GM18498 (cell line): Measurements from ENCODE around the gene COL25A1.

Source experiments
- ATAC-seq: cut with Tn5 transposase; IDR thresholded peaks from one replicate; pipeline ENCODE4 v1.9.1; 2021; ENCODE audit warnings: mild to moderate bottlenecking, moderate library complexity; ENCODE audit not compliant: unreplicated experiment

COL25A1 gene

DNA sequence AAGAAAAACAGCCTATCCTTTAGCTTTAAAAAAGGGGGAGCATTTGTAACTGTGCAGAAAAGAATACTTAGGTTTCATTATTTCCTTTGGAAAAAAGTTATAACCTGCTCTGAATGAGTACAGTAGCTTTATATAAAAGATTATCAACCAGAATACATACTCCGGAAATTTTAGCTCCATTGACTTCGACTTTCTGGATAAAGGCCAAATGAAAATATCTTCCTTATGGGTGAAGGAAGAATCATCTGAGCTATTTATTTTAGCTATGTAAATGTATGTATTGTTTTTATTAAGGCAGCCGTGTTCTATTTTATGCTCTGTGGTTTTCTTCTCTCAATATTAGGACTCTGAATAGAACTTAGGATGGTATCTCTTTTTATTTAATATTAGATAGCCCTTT, 470.6 kb downstream of the COL25A1 start:
- ATAC-seq, result no peak

DNA sequence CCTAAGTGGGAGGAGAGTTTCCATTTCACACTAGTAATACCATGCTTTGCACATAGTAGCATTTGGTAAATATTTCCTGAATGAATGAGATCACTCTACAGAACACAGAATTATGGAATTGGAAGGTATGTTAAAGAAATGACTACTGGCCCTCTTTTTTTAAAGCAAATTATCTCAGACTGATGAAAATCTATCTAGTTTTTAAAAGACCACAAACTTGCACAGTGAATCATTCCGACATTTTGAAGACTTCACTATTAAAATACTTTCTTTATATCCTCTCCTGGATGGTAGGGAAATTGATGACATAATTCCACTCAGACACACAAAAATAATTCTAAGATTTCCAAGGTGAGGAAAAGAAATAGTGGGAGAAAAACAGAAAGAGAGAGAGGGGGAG, 471.2 kb downstream of the COL25A1 start:
- no peak for ATAC-seq

DNA sequence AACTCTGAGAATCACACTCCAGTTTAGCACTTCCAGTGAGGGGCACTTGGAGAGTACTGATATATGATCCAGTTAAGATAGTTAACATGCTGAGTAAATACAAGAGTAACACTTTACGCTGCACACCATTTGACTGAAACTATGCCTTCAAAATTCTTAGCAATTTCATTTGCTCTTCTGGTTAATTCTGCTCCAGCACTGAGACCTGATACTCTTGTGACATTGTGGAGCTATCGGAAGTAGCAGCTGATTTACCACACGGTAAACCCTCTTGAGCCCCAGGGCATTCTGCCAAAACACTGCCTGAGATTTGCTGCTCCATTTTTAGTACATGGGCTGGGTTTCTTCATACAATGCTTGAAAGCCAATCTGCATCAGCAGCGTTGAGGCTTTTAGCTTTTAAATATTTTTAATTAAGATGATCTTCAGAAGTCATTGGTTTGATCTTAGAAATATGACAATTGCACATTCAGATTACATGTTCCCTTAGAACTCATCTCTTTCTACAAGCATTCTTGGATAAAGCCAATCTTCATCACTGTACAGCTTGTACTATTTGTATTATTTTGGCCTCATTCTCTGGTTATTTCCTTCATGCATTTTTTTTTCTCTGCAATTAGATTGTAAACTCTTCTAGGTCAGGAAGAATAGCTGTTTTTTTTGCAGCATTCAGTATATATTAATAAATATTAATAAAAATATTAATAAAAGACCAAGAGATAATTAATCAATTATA, 471.8 kb downstream of the COL25A1 start:
- ATAC-seq, result peak; percentile 75

DNA sequence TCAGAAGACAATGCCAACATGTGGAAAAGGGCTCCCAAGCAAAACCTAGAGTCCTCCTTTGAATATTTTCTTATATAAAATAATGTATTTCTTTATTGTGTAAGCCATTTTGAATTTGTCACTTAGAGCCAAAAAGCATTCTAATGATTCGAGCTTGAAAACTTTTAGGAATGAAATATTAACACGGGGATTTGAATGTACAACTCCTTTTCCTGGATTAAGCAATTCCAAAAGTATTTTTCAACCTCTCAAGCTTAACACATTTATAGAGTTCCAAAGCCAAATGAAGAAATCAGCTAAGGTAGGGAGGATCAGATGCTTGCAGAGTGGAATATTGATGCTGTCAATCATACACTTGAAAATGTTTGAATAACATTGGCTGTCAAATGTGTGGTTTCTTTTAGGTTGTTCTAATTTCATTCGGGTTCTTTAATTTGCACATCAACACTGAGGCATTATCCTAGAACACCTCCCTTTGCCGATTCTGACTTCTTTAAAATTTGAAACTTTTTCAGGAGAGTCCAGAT, 472.4 kb downstream of the COL25A1 start:
- ATAC-seq, result no peak

DNA sequence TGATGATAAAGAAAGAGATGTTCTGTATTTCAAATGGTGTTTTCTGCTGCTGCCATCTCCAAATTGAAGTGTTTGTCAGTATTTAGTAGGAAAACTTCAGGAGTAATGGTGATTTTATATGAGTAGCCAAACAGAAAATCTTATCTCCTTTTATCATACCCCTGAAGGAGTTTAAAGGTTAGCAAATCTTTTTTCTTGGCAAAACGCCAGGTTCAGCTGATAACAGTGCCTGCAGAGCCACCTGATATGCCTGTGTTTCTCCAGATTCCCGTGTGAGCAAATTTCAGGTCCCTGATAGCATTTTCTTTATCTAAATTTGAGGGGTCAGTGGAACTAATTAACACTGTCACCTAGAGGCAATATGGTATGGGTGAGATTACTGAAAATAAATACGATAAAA, 473.8 kb downstream of the COL25A1 start:
- no peak for ATAC-seq

DNA sequence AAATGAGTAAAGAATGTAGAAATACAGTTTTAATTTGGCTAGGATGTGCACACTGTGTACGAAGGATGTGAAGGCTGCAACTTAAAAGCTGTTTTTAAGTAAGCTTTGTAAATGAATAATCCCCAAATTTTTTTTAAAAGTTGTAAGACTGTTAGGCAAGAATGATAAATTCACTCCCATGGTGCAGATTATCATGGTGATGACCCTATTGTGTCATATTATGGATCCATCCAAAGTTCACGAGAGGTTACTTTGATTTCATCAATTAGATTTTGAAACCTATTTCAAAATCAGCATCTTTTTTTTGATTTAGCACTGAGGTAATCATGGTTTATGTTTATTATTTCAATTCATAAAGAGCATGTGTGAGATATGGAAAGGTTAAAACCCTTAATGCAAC, 476.7 kb downstream of the COL25A1 start:
- no peak for ATAC-seq

DNA sequence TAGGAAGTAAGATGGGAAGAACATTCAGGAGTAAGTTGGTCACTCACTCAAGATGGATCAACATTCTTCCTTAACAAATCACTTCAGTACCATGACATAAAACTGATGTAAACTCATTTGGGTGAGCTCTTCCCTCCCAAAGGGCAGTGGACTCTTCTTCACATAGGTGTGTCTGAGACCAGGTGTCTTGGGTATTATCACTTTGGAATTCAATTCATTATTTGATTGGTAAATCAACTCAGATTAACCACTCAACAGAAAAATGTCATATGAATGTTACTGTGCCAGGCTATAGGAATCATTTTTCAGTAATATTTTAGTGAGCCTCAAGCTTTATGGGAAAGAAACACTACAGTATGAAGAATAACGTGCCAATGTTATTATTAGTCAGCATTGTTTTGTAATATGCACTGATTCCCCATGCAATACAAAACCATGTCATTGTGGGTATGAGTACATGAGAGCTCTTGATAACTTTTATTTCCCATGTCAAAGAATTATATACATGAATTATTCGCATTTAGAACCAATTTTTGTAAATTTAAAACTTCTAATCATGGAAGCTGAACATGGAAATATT, 481.0 kb downstream of the COL25A1 start:
- ATAC-seq, result no peak

DNA sequence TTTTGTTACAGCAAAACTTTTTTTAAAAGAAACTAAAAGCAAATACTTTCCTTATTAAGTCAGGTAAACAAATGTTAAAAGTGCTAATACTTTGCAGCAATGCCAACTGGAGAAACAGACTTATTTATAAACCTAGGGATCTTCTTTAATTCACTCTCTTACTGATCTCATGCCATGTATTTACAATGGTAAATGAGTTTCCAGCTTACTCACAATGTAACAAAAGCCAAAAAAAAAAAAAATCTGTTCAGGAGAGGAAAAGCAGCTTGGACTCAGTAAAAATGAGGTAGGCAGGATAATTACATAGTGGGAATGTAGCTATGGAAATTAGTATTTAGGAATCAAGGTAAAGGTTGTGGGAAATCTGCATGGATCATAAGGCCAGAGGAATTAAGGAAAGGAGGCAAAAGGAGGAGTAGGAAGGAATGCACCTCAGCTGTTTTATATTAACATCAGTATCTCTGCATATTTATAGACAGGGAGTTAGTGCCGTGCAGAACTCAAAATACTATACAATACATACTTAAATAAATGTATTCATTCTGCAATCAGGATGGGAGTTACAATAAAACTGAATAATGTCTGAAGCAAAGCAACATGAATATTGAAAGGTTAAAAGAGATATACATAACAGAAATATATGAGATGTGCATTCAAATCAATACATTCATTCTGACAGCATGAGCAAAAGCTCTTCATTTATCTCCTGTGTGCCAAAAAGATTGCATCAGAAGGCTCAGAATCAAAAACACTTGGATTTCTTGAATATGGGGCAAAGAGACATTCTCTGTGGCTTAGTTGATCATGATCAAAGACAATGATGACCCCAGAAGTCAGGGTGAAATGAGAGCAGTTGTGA, 481.7 kb downstream of the COL25A1 start:
- ATAC-seq, result no peak

DNA sequence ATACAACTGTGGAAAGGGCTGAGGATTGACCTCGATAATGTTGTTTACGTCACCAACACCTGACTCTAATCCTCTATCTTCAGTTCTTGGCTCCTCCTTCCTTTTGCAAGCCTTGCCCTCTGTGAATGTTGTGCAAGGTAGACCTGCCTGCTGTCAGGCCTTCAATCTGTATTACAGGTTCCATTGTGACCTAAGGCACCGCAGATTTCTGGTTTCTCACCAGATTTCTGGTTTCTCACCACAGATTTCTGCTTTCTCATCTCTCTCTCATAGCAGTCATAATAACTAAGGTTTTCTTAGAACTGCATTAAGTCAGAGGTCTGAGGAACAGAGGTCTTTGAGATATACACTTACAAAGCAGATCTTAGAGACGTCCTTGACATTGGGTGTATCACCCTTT, 488.1 kb downstream of the COL25A1 start:
- ATAC-seq, result peak; percentile 56

DNA sequence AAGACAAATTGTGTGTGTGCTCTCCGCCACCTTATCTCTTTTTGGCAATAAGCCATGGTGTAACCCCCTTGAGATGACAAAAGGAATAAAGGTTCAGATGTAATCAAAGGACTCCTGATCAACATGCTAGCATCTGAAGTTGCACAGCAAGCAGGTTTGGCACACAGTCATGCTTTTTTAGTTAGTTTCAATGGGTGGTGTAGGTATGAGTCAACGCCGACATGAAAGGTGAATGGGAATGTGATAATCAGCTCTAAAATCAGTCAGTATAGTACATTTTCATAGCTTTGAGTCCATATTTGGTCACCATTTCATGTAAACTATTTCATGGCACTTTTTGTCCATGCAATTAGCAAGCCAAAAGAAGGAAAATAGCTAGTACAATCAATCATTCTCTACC, 489.2 kb downstream of the COL25A1 start:
- no peak for ATAC-seq

DNA sequence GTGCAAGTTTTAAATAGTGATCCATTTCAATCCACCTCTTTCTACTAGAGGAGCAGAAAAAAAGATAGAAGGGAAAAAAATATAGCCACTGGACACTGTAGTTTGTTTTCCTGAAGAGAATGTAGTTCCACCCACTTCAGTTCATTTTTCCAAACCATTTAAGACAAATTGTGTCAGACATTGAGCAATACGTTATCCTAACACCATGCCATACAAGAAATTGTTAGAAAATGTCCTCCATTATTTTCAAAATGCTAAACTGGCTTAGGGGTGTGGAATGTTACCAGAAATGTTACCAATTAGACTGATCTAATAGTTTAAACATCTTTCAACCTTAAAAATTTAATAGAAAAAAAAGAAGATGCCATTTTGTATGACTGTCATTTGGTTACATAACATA, 491.0 kb downstream of the COL25A1 start:
- no peak for ATAC-seq

DNA sequence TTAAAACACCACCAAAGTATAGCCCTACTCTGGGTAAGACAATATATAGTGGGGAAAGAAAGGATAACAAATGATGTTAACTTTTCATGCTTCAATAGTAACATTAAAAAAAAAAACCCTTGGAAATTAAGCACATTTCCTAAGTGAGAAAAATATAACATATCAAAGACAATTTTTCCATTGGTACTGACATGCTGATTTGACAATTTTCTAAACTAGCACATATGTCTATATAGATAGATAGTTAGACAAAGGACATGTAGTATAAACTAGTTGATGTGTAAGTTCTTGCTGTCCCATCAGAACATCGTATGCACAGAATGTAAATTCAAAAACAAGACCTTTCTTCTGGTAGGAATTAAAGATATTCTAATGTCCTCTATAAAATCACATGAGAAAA, 492.4 kb downstream of the COL25A1 start:
- no peak for ATAC-seq

DNA sequence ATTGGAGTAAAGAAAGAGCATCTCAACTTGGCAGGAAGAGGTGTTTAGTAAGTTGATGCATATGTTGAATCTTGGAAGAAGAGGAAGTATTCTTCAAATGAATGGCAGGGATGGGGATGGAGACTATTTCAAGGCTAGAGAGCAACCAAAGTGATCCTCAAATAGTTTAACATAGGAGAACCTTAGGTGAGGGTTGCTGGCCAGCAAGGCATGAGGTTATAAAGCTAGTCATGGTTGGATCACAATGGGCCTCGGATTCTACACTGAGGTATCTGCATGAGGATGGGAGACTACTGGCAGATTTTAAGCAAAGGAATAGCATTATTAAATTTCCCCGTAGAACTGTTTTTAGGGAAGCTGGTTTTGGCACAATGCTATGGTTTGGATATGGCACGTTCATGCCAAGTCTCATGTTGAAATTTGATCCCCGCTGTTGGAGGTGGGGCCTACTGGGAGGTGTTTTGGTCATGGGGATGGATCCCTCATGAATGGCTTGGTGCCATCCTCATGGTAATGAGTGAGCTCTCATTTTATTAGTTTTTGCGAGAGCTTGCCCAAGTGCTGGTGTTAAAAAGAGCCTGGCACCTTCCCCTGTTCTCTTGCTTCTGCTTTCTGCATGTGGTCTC, 497.7 kb downstream of the COL25A1 start:
- no peak for ATAC-seq

DNA sequence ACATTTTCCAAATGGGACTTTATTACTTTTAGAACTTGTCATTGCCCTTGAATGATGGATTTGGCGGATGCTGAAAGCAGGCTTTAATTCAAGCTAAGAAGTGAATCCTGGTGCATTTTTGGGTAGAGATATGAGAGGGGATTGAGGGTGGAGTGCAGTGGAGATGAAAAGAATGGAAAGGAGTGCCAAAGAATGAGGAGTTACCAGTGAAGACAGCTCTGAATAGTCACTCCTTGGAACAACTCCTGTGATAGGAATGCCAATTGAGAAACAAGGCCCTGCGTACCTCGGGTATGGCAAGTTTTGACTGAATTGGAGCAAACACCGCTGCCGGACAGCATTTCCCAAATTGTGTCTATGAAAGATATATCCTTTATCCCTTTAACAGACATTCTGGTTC, 503.2 kb downstream of the COL25A1 start:
- no peak for ATAC-seq

DNA sequence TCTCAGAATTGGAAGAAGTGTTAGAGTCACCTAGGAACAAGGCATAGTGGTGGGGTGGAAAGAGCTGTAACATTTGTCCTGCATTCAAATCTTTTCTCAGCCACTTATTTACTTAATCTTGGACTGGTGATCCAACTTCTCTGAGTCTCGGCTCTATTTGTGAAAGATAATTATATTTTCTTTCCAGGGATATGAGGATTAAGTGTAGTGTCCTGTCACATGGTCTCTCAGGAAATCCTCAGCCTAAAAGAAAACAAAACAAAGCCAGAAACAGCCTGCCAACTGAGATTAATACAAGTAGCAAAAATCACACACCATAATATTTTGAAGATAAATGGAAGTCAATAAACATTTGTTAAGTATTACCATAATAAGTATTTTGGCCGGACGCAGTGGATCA, 506.3 kb downstream of the COL25A1 start:
- ATAC-seq, result no peak

DNA sequence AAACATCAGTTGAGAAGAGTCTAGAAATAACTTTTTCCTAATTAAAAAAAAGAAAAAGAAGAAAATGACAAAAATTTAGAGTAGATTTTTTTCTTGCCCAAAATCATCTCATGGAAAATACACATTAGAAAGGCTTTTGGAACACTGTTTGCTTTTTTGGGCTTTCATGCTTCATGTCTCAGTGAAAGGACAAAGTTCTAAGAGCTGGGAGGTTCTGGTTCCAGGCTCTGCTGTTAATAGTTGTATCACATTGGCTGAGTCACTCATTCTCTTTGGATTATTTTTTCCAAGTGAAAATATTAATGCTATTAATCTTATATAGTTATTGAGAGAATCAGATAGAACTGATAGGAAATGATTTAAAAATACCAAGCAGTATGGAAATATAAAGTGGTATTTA, 506.7 kb downstream of the COL25A1 start:
- no peak for ATAC-seq

DNA sequence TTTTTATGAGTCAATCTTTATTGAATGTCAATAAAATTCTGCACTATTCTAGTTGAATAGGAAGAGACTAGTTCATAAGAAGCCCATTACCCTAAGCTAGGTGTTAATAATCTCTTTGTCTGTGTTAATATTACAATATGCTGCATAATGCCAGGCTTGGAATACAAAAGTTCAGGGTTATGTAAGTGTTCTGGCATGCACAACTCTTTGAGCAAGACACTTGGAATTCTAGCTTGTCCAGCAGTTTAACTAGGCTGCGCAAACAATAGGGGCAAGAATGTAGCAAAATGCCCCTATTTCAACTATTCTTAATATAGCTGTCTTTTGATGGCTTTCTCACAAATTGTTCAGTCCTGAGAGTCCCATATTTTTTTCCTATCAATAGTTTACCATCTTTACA, 508.3 kb downstream of the COL25A1 start:
- ATAC-seq, result no peak

DNA sequence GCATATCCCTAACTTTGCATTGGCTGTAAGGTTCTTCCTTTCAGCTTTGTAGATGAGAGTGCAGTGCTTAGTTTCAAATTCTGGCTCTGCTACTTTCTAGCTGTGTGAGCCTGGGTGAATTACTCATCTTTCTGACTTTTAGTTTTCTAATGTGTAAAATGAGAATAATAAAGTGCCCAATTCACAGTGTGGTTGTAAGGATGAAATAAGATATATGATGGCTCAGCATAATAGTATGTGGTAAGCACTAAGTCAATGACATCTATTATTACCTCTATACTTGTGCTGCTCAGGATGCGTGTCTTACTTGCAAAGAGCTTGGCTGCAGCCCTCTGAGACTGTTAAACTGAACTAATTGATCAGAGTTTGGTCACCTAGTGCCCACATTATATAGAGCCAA, 509.0 kb downstream of the COL25A1 start:
- no peak for ATAC-seq

DNA sequence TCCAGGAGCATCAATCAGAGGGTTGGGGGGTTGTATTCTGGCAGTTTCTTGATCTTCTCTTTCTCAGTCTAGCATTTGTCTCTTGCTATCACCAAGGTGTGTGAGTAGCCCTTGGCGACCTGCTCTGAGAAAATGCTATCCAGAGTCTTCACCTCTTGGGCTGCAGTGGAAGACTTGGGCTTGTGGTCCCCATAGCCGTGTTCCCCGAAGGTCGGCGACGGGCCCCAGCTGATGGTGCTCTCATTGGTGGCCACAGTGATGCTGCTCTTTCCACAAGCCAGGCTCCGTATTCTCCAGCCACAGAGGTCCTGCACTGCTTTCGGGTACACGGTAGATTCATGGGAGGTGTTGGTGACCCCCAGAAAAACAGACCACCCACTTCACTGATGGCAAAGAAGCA, 513.7 kb downstream of the COL25A1 start:
- ATAC-seq, result no peak

DNA sequence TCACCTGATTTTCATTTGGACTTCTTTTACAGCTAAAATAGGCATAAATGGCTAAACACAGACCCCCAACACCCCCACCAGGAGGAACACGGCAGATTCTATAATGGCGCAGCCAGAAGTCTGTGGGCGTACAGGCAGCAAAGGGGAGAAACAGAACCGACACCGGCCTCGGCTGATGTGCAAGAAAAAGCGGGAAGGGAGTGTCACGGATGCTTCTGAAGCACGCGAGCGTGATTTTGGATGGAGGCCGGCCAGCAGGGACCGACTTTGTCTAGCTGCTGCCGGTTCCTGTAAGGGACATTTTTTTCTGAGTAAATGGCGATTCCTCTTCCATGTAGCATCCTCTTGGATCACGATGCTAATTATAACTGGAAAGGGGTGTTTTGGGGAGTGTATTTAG, 514.7 kb downstream of the COL25A1 start:
- no peak for ATAC-seq

DNA sequence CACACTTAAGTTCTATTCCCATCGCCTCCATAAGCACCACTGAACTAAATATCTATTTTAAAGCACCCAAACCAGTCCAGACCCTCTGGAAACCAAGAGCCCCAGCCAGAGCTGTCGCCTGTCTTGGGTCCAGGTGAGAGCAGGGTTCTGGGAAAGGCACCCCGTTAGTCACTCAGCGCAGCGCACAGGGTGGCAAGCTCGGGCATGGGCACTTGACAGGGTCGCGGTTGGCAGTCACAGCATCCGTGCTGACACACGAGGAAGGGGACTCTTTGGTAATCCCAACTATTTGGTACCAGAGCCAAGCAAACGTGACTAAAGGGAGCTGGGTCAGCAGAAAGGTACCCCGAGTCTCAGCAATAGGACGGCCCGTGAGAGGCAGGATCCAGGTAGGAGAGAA, 515.4 kb downstream of the COL25A1 start:
- no peak for ATAC-seq
